SHP77 treated with DMSO at 0.1 percent for 48 hours (cell line): Measurements from ENCODE around the gene STAC2.
A peak's percentile ranks its signal among the peaks of the same experiment; 100 is the strongest.
"Not testable (repeated sequence)": the region's sequence is repeated elsewhere in the genome, so short reads cannot be mapped to it uniquely, and the experiment has no call there.

Experiments used
- DNase-seq: peaks from one replicate; lab custom pipeline; 2025; lab: John Stamatoyannopoulos, UW

Gene STAC2

GRCh38 chr17:39186481-39187002 is 39.2 kb downstream of the STAC2 start:
- DNase-seq: no peak

DNA sequence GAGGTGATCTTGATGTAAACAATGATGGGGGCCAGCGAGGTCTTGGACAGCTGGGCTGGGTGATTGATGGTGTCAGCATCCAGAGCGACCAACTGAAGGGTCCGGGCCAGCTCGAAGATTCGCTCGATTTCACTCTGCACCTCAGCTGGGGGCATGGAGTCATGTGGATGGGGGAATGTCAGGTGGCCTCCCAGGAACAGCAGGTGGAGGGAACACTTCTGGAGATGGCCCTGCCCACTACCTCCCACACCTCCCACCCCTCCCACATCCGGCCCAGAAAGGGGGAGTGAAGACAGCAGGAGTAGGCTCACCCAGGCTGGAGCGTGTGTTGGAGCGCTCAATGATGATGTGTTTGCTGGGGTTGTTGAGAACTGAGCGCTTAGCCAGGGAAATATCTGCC is 42.0 kb downstream of the STAC2 start:
- DNase-seq: no peak

GRCh38 chr17:39183045-39183444 is 42.7 kb downstream of the STAC2 start:
- DNase-seq: no peak

DNA sequence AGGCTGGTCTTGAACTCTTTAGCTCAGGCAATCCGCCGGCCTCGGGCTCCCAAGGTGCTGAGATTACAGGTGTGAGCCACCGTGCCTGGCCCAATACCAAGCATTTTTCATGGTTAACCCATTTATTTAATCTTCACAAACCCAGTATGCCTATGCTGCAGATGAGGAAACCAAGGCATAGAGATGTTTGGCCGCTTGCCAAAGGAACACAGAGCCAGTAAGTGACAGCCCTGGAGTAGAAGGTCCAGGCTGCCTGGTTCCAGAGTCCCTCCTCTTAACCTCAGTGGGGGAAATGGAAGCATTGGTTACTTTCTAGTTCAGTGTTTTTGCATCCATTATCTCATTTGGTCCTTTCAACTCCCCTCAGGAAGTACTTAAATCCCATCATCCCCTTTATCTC is 44.4 kb downstream of the STAC2 start:
- no peak for DNase-seq

DNA sequence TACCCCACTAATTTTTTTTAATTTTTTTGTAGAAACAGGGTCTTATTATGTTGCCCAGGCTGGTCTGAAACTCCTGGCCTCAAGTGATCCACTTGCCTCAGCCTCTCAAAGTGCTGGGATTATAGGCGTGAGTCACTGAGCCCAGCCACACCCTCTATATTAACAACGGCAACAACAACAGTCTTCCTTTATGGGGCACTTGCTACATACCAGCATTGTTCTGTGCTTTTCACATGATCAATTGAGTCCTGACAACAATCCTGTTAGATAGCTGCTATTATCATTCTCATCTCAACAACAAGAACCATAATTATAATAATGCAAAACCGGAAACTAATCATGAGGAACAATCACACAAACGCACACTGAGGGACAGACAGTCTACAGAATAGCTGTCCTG is 47.2 kb downstream of the STAC2 start:
- no peak for DNase-seq

DNA sequence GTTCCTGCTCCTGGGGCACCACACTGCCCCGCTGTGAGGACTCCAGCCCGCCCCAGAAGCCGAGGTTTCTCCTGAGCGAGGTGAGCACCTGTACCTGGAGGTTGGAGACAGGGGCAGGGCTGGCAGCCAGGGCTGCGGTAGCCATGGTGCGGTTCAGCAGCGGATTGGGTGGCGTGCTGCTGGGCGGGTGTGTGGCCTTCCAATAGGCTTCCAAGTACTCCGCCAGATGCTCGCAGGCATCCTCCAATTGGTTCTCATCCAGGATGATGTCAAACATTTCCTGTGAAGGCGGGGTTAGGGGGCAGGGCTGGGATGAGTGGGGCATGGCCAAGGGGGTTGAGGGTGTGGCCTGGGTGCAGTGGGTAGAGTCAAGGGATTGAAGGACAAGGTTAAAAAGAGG is 48.5 kb downstream of the STAC2 start:
- DNase-seq: no peak

GRCh38 chr17:39175695-39176093 is 50.1 kb downstream of the STAC2 start:
- no peak for DNase-seq

DNA sequence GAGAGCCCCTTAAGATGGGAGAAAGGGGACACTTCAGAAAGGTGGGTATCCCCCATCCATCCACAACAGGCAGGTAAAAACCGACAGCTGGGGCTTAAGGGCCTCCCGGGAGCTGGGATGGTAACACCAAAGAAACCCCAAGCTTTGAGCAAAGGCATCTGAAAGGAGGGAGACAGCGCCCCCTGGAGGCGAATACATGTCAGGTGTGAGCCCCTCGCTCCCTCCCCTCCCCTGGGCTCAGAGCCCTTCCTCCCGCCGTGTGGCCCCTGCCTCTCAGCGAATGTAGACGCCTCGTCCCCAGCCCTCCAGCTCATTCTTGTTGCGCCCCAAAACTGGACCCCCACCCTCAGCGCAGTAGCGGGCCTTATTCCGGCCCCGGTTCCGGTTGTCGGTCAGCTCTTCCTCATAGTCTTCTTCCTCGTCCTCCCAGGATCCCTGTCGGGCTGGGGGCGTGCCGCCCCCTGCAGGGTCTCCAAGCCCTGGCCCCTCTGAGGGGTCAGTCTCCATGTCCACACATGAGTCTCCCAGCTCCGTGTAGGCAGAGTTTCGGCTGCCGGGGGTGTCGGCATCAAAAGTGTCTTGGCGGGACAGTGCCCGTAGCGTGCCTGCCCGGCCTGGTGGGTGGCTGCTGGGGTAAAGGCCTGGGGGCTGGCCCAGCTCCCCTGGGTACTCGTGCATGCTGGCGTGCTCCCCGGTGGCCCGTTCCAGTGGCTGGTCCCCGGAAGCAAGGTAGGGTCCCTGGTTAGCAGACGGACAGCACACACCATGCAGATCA is 50.6 kb downstream of the STAC2 start:
- DNase-seq: peak; percentile 39

DNA sequence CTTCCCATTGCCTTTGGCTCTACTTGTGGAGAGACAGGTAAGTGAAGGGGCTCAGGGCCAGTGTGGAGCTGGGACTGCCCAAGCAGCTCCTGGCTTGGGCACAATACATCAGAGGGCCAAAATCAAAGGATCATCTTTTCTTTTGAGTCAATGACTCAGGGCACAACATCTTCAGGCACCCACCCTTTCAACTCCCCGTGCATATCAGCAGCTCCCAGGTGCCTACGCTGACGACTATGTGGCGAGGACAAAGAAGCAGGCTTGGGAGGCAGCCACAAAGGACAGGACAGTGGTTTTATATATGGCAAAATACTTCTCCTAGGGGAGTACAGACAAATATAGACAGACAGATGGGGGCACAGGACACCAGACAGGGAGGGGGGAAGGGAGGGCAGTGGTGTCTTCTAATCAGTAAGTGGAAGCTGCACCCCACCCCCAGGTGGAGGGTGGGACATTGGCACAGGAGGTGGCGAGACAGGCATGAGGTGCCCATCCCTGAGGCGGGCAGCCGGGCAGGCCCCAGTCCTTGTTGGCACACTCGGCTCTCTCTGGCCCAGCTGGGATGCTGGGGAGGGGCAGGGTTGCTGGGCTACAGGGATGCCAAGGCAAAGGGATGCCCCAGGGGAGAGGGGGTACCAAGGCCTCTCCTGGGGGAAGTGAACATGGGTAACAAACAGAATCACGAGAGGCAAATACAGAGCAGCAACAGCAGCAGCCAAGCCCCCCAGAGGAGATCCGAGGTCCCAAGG is 52.0 kb downstream of the STAC2 start:
- DNase-seq: no peak

DNA sequence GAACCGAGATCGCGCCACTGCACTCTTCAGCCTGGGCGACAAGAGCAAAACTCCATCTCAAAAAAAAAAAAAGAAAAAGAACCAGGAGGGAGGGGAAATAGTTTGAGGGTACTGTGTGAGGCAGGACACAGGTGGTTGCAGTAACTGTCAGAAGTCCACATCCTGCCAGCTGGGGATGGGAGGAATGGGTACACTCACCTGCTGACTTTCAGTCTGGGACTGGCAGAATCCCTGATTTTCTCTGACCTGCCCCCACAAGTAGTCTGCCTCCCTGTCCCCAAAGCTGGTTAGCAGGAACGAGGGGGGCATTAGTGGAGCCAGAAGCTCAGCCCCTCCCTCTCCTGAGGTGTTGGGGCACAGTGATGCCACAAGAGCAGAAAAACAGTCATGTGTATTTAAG is 52.7 kb downstream of the STAC2 start:
- DNase-seq: no peak

DNA sequence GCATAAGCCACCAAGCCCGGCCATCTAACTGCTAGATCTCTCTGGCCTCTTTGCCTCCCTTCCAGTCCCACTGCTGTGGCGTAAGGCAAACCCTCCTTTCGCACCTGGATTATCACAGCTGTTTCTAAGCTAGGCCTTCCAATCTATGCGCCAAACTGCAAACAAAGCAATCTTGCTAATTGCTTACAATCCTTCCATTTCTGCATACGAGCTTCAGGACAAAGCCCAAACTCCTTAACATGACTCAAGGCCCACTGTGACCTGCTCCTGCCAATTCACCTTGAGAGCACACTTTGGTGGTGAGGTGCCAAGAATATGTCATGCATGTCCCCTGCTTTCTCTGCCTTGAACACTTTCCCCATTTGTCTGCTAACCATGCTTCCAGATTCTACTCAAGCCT is 53.8 kb downstream of the STAC2 start:
- DNase-seq: no peak

- DNase-seq: no peak
Observed at GRCh38 chr17:39170558-39170957, 55.2 kb downstream of the STAC2 start.

DNA sequence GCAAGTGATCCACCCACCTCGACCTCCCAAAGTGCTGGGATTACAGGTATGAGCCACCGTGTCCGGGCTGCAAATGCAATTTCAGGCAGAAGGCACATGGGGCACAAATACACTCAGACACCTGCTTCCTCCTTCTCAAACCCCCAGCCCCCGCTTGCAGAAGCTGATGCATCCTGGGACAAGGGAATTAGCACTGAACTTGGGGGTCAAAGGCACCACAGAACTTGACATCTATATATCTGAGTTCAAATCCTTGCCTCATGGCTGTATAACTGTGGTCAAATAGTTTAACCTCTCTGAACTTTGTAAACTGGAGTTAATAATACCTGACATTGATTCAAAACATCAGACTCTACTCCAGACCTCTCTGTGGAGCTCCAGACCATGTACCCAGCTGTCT is 55.6 kb downstream of the STAC2 start:
- DNase-seq: no peak

- no peak for DNase-seq
Observed at GRCh38 chr17:39169518-39169917, 56.2 kb downstream of the STAC2 start.

DNA sequence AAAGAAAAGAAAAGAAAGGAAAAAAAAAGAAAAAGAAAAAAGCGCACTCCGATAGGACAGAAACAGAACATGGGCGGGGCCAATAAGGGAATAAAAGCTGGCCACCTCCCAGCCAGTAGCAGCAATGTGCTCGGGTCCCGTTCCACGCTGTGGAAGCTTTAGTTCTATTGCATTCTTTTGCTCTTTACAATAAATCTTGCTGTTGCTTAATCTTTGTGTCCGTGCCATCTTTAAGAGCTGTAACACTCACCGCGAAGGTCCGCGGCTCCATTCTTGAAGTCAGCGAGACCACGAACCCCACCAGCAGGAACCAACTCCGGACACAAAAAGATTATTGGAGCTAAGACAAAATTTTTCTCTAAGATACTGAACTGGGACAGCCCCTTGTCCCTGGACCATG is 56.6 kb downstream of the STAC2 start:
- no peak for DNase-seq

- DNase-seq: not testable (repeated sequence)
Observed at GRCh38 chr17:39168503-39168902, 57.2 kb downstream of the STAC2 start.

DNA sequence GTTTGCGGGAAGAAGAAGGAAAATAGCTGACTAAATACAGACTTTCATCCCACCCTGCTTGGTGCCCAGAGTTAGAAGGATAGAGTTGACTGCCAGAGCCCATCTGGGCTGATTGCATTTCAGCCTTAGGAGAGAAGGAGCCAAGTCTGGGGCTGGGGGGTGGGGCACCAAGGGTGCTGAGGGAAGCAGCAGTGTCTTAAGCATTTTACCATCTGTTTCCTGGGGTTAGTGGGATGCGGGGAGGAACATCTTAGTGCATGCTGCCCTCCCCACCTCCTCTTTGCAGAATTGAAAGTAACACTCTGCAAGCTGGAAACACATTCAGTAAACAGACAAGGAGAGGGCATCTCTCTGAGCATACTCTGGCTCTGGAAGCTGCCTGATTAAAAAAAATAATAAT is 58.3 kb downstream of the STAC2 start:
- no peak for DNase-seq

- no peak for DNase-seq
Observed at GRCh38 chr17:39166437-39167335, 59.1 kb downstream of the STAC2 start.

DNA sequence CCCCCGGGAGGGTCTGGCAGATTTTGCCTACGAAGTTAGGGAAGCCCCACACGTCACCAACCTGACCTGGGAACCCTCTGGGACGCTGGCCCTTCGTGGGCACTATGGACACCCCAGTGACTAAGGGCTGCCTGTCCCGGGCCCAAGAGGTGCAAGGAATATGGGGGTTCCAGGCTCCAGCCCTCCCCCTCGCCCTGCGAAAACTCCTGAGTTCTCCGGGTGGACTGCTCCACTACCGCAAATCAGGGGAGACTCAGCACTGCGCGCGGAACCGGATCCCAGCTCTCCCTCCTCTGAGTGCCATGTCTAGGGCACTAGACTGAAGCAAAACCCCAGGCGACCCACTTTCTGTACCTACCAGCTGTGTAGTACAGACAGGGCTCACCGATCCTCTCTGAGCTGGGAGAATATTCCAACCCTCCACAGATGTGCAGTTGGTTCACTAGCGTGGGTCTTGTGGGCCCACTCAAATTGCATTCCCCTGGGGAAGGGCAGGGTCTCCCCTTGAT is 59.9 kb downstream of the STAC2 start, which contains the start of gene ARL5C:
Gene ARL5C, minus strand, starts transcription at position 321 of the 509 bp plus-strand sequence. CDS start 401 bp downstream, outside the sequence.
- DNase-seq: no peak

DNA sequence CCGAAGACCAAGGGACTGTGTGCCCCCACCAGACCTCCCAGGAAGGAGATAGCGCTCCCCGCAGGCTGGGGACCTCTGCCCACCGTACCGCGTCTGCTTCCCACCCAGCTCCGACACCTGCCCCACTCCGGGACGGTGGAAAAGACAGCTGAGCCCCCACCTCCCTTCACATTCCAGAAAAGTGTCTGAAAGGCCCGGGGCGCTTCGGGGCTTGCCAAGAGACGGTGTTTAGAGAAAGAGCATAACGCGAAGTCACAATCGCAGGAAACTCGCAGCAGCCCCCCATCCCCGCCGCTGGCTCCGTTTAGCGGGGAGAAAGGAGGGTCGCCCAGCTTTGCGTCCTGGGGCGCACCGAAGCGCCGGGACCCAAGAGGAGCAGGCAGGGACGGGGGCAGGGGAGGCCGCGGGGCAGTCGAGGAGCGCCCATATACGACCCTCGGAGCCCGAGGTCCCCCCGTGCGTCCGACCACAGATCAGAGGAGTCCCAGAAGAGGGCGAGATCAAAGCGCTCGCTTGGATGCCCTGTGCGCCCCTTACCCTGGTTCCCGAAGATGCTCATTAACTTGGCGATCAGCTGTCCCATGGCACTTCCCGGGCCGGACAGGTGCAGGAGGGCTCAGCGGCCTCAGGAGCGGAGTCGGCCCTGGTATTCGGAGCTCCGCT is 60.4 kb downstream of the STAC2 start:
- DNase-seq: no peak

DNA sequence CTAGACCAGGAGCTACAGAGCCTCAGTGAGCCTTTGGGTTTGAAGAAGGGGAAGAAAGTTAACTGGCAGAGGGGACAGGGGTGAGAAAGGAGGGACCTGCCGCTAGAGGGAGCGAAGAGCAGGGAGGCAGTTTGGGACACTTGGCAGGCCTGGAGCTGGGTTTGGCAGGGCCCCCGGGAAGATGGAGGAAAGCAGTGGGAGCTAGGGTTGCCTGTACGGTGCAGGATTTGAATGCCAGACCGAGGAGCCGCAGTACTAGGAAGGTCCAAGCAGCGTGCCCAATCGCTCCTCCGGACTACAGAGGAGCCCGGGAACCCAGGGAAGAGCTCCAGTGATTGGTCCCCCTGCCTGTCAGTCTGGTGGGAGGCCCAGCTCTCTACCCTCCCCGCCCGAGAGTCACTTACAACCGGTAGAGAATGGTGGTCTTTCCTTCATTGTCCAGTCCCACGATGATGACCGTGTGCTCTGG is 61.0 kb downstream of the STAC2 start:
- peak; percentile 26 for DNase-seq
